ENCODE results near the gene IRAK1BP1. TPM values are rescaled to one million over a fixed set of nuclear protein-coding genes. Genes with fewer than 3 reads are reported as not detected.
A peak's percentile ranks its signal among the peaks of the same experiment; 100 is the strongest.

Gene IRAK1BP1
- total RNA-seq, 1 experiment from 2014 or later, result 6.6 TPM

DNA sequence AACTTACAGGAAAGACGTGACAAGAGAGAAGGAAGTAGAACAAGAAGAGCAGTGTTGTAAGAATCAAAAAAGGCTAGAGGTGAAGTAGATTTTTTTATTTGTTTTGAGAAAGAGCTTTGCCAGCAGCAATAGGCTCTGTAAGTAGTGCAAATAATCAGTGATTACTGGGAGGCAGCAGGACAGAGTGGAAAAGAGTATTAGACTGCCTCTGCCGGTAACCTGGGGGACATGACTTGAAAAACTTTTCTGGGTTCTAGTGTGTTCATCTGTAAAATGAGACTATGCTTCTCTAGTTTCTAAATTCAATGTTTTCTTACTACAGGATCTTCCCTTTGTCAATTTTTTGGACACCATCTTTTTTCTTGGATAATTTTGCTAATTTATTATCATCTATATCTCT is 5.8 kb upstream of the IRAK1BP1 start:
- no peak for DNase-seq (ENCODE audit: low spot score)
- no peaks in the 10 kb centered on the region for H3K9me3 ChIP-seq (ENCODE audit: low read depth, low read length, poor library complexity, severe bottlenecking)
- POLR2A ChIA-PET (ENCODE audit: low non-redundant PET), result interaction anchor here (0.6 kb wide), 1 partner anchor 524 kb away, joined by 3 read pairs; no protein-coding TSS in a partner anchor
- BruUV-seq (replicated peaks), result no TSS peak
- intact Hi-C loops (cut with micrococcal nuclease; ENCODE audit: unreplicated experiment), result loop anchor here (10.0 kb wide), 1 partner anchor 1003 kb away; no protein-coding TSS in a partner anchor
- no peaks in the 10 kb centered on the region for H3K4me1 ChIP-seq (ENCODE audit: insufficient read depth, low read length, poor library complexity, severe bottlenecking)
- H3K27ac ChIP-seq (ENCODE audit: low read depth, low read length, poor library complexity, severe bottlenecking), result no peak overlapping the region
- H3K4me3 ChIP-seq (ENCODE audit: low read depth, low read length, poor library complexity, severe bottlenecking), result no peak overlapping the region
- no peaks in the 10 kb centered on the region for H3K36me3 ChIP-seq (ENCODE audit: insufficient read depth, low read length, poor library complexity, severe bottlenecking)
- CTCF ChIA-PET, result no interaction called here
- TF ChIP-seq, protein P1, sequence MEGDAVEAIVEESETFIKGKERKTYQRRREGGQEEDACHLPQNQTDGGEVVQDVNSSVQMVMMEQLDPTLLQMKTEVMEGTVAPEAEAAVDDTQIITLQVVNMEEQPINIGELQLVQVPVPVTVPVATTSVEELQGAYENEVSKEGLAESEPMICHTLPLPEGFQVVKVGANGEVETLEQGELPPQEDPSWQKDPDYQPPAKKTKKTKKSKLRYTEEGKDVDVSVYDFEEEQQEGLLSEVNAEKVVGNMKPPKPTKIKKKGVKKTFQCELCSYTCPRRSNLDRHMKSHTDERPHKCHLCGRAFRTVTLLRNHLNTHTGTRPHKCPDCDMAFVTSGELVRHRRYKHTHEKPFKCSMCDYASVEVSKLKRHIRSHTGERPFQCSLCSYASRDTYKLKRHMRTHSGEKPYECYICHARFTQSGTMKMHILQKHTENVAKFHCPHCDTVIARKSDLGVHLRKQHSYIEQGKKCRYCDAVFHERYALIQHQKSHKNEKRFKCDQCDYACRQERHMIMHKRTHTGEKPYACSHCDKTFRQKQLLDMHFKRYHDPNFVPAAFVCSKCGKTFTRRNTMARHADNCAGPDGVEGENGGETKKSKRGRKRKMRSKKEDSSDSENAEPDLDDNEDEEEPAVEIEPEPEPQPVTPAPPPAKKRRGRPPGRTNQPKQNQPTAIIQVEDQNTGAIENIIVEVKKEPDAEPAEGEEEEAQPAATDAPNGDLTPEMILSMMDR (conservative IDR thresholded peaks at IDR 0.05; ENCODE audit: low read depth, low read length), result 0 out of 2 replicates have a peak, but pooled peaks have one; percentile 21
- TF ChIP-seq EZH2 (IDR thresholded peaks at IDR 0.05; ENCODE audit: borderline replicate concordance, low read depth, low read length, poor library complexity, severe bottlenecking), result no peak
- H3K27me3 ChIP-seq (replicated peaks; ENCODE audit: insufficient read depth, low read depth, low read length, poor library complexity), result no peaks in the 10 kb centered on the region

- ChIA-PET CTCF (no interaction called here), POLR2A (ENCODE audit: low non-redundant PET) (no interaction called here)
- intact Hi-C loops (cut with micrococcal nuclease; ENCODE audit: unreplicated experiment), result loop anchor here (10.0 kb wide), 1 partner anchor 1001 kb away; no protein-coding TSS in a partner anchor
- Histone ChIP-seq H3K4me3 (ENCODE audit: low read depth, low read length, poor library complexity, severe bottlenecking) (no peak overlapping the region), H3K27ac (ENCODE audit: low read depth, low read length, poor library complexity, severe bottlenecking) (no peak overlapping the region), H3K36me3 (ENCODE audit: insufficient read depth, low read length, poor library complexity, severe bottlenecking) (no peaks in the 10 kb centered on the region), H3K27me3 (replicated peaks; ENCODE audit: insufficient read depth, low read depth, low read length, poor library complexity) (no peaks in the 10 kb centered on the region), H3K4me1 (ENCODE audit: insufficient read depth, low read length, poor library complexity, severe bottlenecking) (no peaks in the 10 kb centered on the region), H3K9me3 (ENCODE audit: low read depth, low read length, poor library complexity, severe bottlenecking) (no peaks in the 10 kb centered on the region)
- TF ChIP-seq EZH2 (IDR thresholded peaks at IDR 0.05; ENCODE audit: borderline replicate concordance, low read depth, low read length, poor library complexity, severe bottlenecking), result no peak
- TF ChIP-seq, protein P1 (conservative IDR thresholded peaks at IDR 0.05; ENCODE audit: low read depth, low read length), result no peak
- no peak for DNase-seq (ENCODE audit: low spot score)
- BruUV-seq (replicated peaks), result no TSS peak
These were observed 3.8 kb upstream of the IRAK1BP1 start for GRCh38 chr6:78863576-78863975.

DNA sequence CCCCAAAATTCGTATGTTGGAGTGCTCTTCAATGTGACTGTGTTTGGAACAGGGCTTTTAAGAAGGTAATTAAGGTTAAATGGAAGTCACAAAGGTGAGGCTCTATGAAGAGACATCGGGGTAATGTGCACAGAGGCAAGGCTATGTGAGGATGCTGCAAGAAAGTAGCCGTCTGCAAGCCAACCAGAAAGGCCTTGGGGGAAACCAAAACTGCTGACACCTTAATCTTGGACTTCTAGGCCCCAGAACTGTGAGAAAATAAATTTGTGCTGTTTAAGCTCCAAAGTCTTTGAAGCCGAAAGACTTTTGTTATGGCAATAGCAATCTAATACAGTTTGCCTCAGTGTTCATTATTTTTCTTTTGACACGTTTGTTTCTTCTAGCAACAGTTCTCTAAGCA is 2.4 kb upstream of the IRAK1BP1 start:
- H3K36me3 ChIP-seq (ENCODE audit: insufficient read depth, low read length, poor library complexity, severe bottlenecking), result no peaks in the 10 kb centered on the region
- H3K27ac ChIP-seq (ENCODE audit: low read depth, low read length, poor library complexity, severe bottlenecking), result no peak overlapping the region
- TF ChIP-seq, protein P1 (conservative IDR thresholded peaks at IDR 0.05; ENCODE audit: low read depth, low read length), result no peak
- TF ChIP-seq EZH2 (IDR thresholded peaks at IDR 0.05; ENCODE audit: borderline replicate concordance, low read depth, low read length, poor library complexity, severe bottlenecking), result no peak
- no peaks in the 10 kb centered on the region for H3K4me1 ChIP-seq (ENCODE audit: insufficient read depth, low read length, poor library complexity, severe bottlenecking)
- no peaks in the 10 kb centered on the region for H3K9me3 ChIP-seq (ENCODE audit: low read depth, low read length, poor library complexity, severe bottlenecking)
- CTCF ChIA-PET, result no interaction called here
- no TSS peak for BruUV-seq (replicated peaks)
- POLR2A ChIA-PET (ENCODE audit: low non-redundant PET), result no interaction called here
- intact Hi-C loops (cut with micrococcal nuclease; ENCODE audit: unreplicated experiment), result loop anchor here (10.0 kb wide), 1 partner anchor 1000 kb away; no protein-coding TSS in a partner anchor
- no peak overlapping the region for H3K4me3 ChIP-seq (ENCODE audit: low read depth, low read length, poor library complexity, severe bottlenecking)
- H3K27me3 ChIP-seq (replicated peaks; ENCODE audit: insufficient read depth, low read depth, low read length, poor library complexity), result no peaks in the 10 kb centered on the region
- no peak for DNase-seq (ENCODE audit: low spot score)

All from A673 (cell line).